GM19099 (cell line): ENCODE results near the gene CUL4A.

ENCODE experiments used
- POLR2A ChIP-seq: IDR thresholded peaks from 3 replicates; pipeline ENCODE4 v1.6.1; 2011; ENCODE audit warnings: low read depth; ENCODE audit not compliant: insufficient read length; ENCODE audit errors: extremely low read depth

The CUL4A gene

DNA sequence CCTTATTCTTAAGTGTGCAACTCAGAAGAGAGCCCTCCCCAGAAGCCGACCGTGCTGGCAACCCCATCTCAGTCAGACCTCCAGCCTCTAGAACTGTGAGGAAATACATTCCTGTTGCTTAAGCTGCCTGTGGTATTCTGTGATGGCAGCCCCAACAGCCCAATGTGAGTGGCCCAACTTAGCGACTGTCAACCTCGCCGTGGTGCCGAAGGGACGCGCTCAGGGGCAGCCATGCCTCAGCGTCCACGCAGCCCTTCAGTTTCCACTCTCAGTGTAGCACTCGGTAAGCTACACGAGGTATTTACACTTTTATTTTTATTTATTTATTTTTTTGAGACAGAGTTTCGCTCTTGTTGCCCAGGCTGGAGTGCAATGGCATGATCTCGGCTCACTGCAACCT is 32.6 kb upstream of the CUL4A start:
- TF ChIP-seq POLR2A = no peak

DNA sequence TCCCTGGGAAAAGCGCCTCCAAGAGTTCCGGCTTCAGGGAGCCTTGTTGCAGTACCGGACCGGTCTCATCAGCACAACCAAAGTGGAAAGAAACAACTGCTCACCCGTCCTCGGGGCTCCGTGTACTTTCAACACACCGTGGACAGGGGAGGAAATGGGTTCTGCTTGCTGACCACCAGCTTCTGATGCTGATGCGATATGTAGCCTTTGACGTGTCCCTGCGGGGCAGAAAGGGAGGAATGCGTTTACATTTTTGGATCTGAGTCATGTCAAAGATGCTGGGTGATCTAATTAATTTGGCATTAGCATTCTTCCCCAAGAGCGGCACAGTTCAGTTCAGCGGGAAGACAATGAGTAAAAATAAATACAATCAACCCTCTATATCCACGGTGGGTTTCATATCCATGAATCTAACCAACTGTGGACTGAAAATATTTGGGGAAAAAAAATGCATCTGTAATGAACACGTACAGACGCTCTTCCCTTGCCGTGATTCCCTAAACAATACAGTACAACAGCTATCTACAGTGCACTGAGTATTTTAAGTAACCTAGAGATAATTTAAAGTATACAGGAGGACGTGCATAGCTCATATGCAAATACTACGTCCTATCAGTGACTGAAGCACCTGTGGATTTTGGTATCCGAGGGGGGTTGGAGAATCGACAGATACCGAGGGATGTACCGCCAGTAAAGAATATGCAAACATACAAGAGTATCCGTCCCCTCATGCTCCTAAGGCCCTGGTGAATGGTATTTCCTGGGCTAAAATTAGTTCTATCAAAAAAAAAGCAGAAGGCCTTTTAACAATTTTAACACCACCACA is 31.1 kb upstream of the CUL4A start:
- TF ChIP-seq POLR2A = no peak

DNA sequence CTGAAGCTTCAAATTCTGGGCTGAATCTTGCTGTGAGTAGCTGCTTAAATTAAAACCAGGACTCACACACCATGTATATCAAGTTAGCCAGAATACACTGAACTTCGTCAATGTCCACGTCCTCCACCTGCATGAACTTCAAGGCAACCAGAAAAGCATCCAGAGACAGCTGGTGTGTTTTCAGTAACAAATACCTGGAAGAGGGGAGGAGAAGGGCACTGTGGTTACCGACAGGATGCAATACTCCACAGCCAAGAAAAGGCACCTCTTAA is 30.6 kb upstream of the CUL4A start:
- no peak for TF ChIP-seq POLR2A

DNA sequence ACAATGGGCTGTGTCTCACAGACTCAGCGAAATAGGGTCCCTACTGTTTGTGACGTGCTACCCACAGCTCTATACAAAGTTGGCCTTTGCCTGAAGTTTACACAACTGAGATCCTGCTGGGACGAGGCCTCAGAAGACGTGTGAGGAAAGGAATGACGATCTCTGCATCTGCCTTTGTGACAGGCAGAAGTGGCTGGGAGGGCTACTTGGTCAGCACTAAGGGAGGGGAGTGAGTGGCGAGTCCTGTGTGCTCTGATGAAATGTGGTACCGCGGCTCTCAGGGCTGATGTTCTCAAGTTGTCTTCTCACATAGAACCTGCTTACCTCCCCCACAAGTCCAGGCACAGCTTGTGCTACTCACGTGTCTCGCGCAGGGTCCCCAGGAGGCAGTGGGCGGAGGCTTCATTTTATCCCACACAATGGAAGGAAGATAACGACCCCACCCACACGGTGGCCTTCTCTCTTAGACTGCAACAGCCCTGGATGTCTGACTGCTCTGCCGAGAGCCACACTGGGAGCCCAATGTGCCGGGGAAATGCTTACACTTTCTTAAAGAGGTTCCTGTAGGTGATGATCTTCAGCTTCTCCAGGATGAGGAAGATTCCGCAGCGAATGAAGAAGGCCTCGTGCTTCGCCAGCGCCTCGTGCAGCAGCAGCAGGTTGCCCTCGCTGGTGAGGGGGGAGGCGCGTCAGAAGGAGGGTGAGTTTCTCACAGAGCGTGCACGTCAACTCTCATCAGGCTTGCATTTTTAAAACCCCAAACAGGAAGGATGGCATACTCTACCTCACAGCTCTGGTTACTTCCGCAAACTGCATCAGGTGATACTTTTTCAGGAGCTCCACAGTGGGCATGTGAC is 29.8 kb upstream of the CUL4A start:
- TF ChIP-seq POLR2A = no peak

DNA sequence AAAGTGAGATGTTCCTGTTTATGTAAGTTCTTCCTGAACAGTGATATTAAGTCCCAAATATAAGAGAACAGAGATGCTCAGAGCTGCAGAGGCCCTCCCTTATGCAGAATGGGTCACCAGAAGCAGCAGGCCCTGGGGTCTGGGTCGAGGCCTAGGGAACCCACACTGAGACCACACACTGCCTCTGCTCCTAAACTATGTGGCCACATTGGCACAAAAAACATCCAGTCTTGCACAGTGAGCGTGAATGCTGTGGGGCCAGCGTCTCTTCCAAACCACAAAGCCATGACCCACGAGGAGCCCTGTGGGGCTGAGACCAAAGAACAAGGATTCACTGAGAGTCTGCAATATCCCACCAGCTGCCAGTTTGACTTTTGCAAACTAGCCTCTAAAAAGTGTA is 27.4 kb upstream of the CUL4A start:
- no peak for TF ChIP-seq POLR2A

DNA sequence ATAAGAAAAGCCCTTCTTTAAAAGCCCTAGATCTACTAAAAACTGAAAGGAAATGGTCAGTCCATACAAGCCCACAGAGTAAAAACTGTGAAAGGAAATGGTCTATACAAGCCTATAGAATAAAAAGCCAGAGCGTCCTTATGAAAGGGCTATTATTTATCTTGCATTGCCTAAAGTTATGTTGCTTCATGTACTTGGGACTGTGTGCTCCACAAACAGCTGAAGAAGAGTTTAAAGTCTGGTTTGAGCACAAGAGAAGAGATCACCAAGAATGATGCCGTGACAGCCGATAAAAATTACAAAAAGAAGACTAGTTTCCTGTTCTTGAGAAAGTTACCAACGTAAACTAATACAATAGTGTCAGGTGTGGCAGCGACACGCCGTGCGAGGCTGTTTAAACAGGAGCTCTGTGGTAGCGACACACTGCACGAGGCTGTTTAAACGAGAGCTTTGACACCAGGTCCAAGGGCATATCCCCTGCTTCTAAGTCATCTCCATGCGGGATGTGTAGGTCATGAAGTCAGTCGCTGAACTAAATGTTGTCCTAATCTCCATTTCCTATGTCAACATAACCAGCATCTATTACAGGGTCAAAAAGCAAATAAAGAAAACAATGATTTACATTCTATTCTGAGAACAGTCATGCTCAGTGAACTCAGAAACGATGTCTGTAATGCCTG is 25.8 kb upstream of the CUL4A start:
- no peak for TF ChIP-seq POLR2A

DNA sequence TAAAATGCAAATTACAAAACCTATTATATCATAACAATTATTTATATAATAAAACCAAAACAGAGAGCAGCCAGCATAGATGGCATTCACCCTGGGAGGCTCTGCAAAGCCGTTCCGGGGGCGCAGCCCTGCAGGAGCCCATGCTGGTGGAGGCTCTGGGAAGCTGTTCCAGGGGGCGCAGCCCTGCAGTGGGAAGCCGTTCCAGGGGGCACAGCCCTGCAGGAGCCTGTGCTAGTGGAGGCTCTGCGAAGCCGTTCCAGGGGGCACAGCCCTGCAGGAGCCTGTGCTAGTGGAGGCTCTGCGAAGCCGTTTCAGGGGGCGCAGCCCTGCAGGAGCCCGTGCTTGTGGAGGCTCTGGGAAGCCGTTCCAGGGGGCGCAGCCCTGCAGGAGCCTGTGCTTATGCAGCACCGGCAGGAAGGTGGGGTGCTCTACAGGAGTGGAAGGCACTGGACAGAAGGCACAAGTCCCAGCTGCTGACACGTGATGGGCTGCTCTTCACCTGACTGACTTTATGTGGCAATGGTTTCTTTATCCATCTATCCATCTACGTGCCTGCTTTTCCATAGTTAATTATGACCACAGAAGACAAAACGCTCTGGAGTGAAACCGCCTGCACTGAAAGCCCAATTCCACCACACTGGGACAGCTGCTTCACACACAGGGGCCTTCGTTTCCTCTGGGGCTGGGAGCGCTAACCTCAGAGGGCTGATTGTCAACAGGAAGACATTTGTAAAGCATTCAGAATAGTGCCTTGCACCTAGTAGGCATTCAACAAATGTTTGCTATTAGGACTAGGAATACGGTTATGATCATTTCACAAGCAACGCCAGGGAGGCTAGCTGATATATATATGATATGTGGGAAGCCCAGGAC is 24.6 kb upstream of the CUL4A start:
- TF ChIP-seq POLR2A = no peak

DNA sequence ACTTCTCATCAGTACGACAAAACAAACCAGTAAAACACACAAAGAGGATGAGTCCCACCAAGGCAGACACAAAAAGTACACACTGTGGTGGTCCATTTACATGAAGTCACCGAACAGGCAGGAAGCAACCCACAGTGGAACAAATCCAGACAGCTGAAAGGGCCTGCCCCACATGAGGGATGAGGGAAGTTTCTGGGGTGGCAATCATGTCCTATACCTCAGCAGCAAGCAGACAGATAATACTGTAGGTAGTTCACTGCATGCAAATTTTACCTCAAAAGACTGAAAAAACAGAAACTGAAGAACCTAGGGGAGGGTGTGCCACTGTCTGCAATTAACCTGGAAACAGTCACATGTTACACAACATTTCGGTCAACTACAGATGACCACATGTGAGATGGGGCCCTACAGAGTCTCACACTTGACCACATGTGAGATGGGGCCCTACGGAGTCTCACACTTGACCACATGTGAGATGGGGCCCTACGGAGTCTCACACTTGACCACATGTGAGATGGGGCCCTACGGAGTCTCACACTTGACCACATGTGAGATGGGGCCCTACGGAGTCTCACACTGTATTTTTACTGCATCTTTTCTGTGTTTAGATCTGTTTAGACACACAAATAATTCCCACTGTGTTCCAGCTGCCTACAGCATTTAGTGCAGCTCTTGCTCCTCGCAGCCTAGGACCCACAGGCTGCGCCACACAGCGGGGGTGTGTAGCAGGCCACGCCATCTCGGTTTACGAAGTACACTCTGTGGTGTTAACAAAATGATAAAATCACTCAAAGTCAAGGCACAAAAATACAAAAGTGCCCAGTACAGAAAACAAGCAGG is 23.1 kb upstream of the CUL4A start:
- TF ChIP-seq POLR2A = no peak

DNA sequence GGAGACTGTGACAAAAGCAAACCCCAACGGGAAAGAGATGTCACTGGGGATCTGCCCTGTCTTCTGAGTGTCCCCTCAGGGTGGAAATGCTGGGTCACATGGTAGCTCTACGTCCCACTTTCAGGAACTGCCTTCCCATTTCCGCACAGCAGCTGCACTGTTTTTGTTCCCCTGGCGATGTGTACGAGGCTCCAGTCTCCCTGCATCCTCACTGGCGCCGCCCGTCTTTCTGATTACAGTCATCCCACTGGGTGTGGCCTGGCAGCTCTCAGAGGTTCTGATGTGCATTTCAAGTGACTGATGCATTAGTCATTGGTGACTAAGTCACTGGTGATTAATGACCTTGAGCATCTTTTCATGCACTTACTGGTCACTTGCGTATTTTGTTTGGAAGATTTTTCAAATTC is 22.1 kb upstream of the CUL4A start:
- no peak for TF ChIP-seq POLR2A

DNA sequence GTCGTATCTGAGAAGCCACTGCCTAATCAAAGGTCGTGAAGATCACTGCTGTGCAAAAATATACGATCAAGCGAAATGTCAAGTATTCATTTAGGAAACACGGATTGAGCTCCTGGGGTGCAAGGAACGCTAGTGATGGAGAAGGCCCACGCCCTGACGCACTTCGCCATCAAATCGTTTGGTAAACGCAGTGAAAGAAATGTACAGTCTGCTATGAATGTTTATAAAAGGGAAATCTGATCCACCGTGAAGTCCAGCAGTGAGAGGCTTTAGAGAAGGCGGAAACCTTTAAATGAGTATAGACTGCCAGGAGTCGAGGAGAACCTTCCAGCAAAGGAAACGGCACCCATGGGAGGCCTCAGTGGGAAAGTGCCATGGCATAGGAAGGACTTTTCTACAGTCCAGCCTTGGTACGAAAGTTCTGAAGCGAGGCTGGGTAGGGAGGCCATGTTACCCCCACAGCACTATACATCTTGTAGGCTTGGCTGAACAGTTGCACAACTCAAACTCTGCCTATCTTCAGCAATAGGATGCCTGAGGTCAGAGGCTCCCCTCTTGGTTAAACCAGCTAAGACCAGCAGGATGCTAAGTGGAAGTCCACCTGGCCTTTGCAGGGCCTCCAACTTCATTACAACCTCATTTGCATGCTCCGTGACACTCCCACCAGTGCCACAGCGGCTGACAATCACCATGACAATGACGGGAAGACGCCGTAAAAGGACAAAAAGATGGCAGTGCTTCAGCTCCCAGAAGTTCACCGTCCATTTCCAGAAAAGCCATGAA is 21.3 kb upstream of the CUL4A start:
- TF ChIP-seq POLR2A = no peak

DNA sequence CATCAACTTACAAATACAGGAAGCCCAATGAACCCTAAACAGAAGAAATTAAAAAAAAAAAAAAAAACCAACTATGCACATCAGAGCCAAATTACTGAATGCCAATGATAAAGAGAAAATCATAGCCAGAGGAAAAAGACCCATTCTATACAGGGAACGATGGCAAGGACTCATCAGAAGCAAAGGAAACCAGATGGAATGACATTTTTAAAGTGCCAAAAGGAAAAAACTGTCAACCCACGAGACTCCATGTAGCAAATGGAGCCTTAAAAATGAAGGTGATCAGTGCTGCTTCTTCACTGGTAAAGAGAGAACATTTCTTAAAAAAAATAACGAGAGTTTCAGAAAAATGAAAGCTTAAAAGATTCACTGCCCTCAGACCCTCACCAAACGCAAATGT is 19.2 kb upstream of the CUL4A start:
- TF ChIP-seq POLR2A = no peak

DNA sequence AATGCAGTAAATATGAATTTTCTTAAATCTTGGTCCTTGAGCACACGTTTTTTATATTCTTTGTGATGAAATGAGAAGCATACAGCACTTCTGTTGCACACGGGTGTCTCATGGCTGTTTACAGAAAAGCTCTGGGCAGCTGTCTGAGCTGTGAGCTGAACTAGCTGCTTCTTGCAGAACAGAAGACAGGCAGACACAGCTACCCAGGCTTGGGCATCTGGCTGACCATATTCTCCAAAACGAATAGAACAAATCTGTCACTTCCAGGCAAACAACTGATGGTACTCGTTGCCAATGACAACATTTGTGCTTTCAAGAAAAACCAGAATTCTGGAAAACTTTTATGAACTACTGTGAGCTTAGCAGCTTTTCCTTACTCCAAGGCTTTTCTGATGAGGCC is 17.1 kb upstream of the CUL4A start:
- TF ChIP-seq POLR2A = no peak

DNA sequence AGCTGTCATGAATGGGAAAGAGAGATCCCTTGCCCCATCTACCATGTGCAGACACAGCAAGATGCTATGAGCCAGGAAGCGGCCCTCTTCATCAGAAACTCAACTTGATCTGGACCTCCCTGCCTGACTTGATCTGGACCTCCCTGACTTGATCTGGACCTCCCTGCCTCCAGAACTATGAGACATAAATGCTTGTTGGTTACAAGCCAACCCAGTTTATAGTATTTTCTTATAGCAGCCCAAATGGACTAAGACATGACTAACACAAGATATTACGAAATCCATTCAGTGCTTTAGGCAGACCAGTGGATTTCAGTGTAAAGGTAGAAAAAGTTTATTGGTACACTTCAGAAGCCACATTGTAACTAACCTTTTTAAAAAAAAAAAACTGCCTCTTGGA is 16.5 kb upstream of the CUL4A start:
- TF ChIP-seq POLR2A = no peak
